GM12873 (cell line): Measurements from ENCODE around the gene SP6.

Source experiments
- TF ChIP-seq, protein P1 (sequence below): IDR thresholded peaks from 2 replicates; pipeline ENCODE4 v1.5.1; 2012; ENCODE audit warnings: low read depth, mild to moderate bottlenecking, moderate library complexity, low read length, control low read depth; ENCODE audit not compliant: insufficient read depth; ENCODE audit errors: missing control alignments

Gene SP6

DNA sequence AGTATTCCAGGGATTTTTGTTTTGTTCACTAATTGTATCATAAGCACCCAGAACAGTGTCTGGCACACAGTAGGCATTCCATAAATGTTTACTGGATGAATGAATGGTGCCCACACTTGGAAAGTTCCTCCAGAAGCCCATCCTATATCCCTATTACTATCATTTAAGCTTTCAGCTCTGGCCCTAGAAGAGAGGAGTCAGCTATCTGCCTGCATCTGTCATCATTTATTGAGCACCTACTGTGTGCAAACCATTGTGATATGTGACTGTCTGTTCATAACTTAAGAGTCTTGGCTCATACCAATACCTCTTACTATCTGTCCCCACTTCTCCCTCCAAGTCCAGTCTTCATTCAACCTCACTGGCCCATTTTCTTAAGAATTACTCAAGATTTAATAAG lies 20.1 kb upstream of the SP6 start:
- TF ChIP-seq, protein P1, sequence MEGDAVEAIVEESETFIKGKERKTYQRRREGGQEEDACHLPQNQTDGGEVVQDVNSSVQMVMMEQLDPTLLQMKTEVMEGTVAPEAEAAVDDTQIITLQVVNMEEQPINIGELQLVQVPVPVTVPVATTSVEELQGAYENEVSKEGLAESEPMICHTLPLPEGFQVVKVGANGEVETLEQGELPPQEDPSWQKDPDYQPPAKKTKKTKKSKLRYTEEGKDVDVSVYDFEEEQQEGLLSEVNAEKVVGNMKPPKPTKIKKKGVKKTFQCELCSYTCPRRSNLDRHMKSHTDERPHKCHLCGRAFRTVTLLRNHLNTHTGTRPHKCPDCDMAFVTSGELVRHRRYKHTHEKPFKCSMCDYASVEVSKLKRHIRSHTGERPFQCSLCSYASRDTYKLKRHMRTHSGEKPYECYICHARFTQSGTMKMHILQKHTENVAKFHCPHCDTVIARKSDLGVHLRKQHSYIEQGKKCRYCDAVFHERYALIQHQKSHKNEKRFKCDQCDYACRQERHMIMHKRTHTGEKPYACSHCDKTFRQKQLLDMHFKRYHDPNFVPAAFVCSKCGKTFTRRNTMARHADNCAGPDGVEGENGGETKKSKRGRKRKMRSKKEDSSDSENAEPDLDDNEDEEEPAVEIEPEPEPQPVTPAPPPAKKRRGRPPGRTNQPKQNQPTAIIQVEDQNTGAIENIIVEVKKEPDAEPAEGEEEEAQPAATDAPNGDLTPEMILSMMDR, result no peak

DNA sequence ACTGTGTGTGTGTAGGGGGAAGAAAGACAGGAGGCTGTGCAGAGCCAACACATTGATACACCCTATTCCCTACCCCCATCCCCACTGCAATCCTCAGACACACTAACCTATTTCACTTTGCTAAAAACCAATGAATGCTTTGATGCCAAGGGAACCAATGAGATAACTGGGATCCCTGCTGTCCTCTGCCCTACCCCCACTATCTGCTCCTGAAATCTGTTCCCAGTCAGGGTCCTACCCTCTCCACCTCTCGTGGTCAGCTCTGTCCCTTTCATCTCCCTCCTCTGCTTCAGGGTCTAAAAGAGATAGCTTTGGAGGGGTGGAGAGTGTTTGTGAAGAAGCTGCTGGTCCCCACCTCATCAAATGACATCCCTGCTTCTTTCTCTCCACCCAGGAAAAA lies 19.1 kb upstream of the SP6 start:
- TF ChIP-seq, protein P1, result no peak

GRCh38 chr17:47869114-47869513 lies 18.2 kb upstream of the SP6 start:
- TF ChIP-seq, protein P1, result no peak

- TF ChIP-seq, protein P1, result no peak
These were observed 17.0 kb upstream of the SP6 start for GRCh38 chr17:47867813-47868533.

DNA sequence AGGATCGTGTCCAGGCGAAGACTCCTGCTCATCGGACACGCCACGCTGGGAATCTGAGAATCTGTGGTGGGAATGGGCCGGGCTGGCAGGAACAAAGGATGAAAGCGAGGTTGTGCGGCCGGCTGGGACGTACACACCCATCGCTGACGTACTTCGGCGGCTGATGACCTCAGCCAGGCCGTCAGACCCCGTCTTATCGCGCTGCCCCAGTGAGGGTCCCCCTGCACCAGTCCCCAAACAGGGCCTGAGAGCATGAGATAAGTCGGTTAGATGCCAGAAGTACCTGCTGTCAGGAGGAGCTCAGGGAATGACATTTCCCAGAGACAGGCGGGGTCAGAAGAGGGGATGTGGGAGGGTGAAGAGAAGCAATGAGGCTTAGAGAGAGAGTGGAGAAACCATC lies 16.0 kb upstream of the SP6 start:
- TF ChIP-seq, protein P1, result no peak

GRCh38 chr17:47864791-47865216 lies 13.8 kb upstream of the SP6 start:
- TF ChIP-seq, protein P1, result no peak

- TF ChIP-seq, protein P1, result no peak
These were observed 11.9 kb upstream of the SP6 start for GRCh38 chr17:47862621-47863440.
